Upper lobe of left lung (tissue), 6 donors: ENCODE measurements around the gene MCCD1. TPM values are rescaled to one million over a fixed set of nuclear protein-coding genes. Genes with fewer than 3 reads are reported as not detected.
"Not testable (repeated sequence)": the region's sequence is repeated elsewhere in the genome, so short reads cannot be mapped to it uniquely, and the experiment has no call there.

Source experiments
- ATAC-seq, 2 donors: fragments of 200-7000 bp; cut with Tn5 transposase; one replicate each; pipeline ENCODE4 v1.9.1; 2022; ENCODE audit warnings: mild to moderate bottlenecking in 2 of 2, moderate library complexity in 2 of 2; ENCODE audit not compliant: low FRiP score in 2 of 2
- DNase-seq, 2 donors: peaks; one replicate each; pipeline ENCODE4 v3.0.0-alpha.2; 2019 to 2020
- H3K27ac ChIP-seq, 4 donors: fragments of 200-600 bp; sonication (generic); one replicate each; pipeline ENCODE4 v1.5.1; 2016 to 2019
- H3K27me3 ChIP-seq, 4 donors: fragments of 200-600 bp; sonication (generic); one replicate each; pipeline ENCODE4 v1.5.1; 2017 to 2019
- H3K36me3 ChIP-seq, 4 donors: fragments of 200-600 bp; sonication (generic); one replicate each; pipeline ENCODE4 v1.5.1; 2016 to 2019
- H3K4me1 ChIP-seq, 4 donors: fragments of 200-600 bp; sonication (generic); one replicate each; pipeline ENCODE4 v1.5.1; 2018 to 2019
- H3K4me3 ChIP-seq, 4 donors: fragments of 200-600 bp; sonication (generic); one replicate each; pipeline ENCODE4 v1.5.1; 2017 to 2019; ENCODE audit warnings: mild to moderate bottlenecking in 2 of 4, moderate library complexity in 1 of 4
- H3K9me3 ChIP-seq, 4 donors: fragments of 200-600 bp; sonication (generic); one replicate each; pipeline ENCODE4 v1.5.1; 2018 to 2019
- CTCF ChIP-seq, 6 experiments: fragments of 450-650 bp in 4 of 6; fragments of 200-600 bp in 2 of 6; sonication (generic) in 2 of 6; IDR thresholded peaks; one replicate each; pipeline ENCODE4 v1.5.1; 2016 to 2019; ENCODE audit warnings: antibody characterized with exemption in 6 of 6
- EP300 ChIP-seq, 4 donors: sonication (generic); formaldehyde crosslinking; IDR thresholded peaks; one replicate each; pipeline ENCODE4 v1.5.1; 2017; ENCODE audit warnings: antibody characterized with exemption in 4 of 4, control low read depth in 2 of 4
- POLR2A ChIP-seq, 4 donors: fragments of 450-650 bp; IDR thresholded peaks; one replicate each; pipeline ENCODE4 v1.5.1; 2016 to 2017; ENCODE audit warnings: antibody characterized with exemption in 4 of 4, mild to moderate bottlenecking in 2 of 4
- POLR2AphosphoS5 ChIP-seq, 2 donors: sonication (generic); formaldehyde crosslinking; IDR thresholded peaks; one replicate each; pipeline ENCODE4 v1.5.1; 2017; ENCODE audit warnings: antibody characterized with exemption in 2 of 2
- WGBS, 2 donors: methylation state at CpG; one replicate each; pipeline ENCODE4 v1.1.5; 2017 to 2018; 5-methylcytosine and 5-hydroxymethylcytosine counted together
- total RNA-seq, 6 donors: library from RNA; depleted of rRNA in 4 of 6; stranded (reverse); fragments of >200 nt in 4 of 6; gene quantifications; one replicate each; pipeline versions ENCODE4 v1.1.0 to v1.2.1, GENCODE V29; 2016 to 2021
- donor health status: DM: no; HTN: no; CAD: no; lungs with moderate emphysema.
- donor health status: DM: no; HTN: yes; CAD: no; lungs with severe emphysema.

MCCD1 gene
- total RNA-seq, 6 donors from 2014 or later, result not detected

- TF ChIP-seq POLR2AphosphoS5 (IDR thresholded peaks at IDR 0.05) (peak; percentile 4 to 60), CTCF (IDR thresholded peaks at IDR 0.05) (peak; percentile 67 to 90 (median 84)), POLR2A (IDR thresholded peaks at IDR 0.05) (peak in 2 of 4 donors; percentile 38 to 51), EP300 (IDR thresholded peaks at IDR 0.05) (no peak)
- Histone ChIP-seq H3K27me3 (no peaks in the 10 kb centered on the region), H3K27ac (peak overlapping the region; percentile 79 to 94 (median 88)), H3K9me3 (no peaks in the 10 kb centered on the region), H3K4me3 (peak overlapping the region; percentile 46 to 71 (median 58)), H3K4me1 (peaks cover 18 to 36% (median 22%) of the 10 kb centered on the region in 4 donors), H3K36me3 (no peaks in the 10 kb centered on the region)
- WGBS, 2 donors, result 0 to 1% methylated on average over 19 to 57 of the region's 58 CpGs
- DNase-seq (peak; percentile 93 to 95), ATAC-seq (peak; percentile 90 to 91)
Observed at GRCh38 chr6:31493875-31494694, 34.7 kb upstream of the MCCD1 start.

- 52 to 55% methylated on average over 2 of the region's 2 CpGs for WGBS, 2 donors
- peaks cover 18 to 40% (median 23%) of the 10 kb centered on the region in 4 donors for H3K4me1 ChIP-seq
Observed at GRCh38 chr6:31495580-31495979, 33.2 kb upstream of the MCCD1 start.

DNA sequence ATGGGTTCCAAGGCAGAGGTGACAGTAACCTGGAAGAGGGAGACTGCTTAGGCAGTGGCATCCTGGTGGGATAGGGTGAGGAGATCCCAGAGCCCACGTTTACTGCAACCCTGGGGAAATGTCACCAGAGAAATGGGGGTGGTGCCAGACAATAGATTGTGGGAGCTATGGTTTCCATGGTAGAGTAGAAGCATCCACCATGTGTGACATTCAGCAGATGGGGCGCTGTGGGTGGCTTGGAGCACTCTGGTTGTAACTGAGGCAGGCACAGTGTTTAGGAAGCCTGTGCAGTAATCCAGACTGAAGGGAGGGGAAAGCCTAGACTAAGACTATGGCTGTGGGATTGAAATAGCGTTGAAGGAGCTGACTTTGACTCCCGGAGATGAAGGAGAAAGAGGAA is 31.9 kb upstream of the MCCD1 start:
- not testable (repeated sequence) for H3K36me3 ChIP-seq, ATAC-seq, DNase-seq, H3K27me3 ChIP-seq, H3K9me3 ChIP-seq
- peak overlapping the region in 2 of 4 donors; percentile 74 to 85 for H3K27ac ChIP-seq
- peaks cover 17 to 38% (median 22%) of the 10 kb centered on the region in 4 donors for H3K4me1 ChIP-seq
- WGBS, 2 donors, result 54 to 66% methylated on average over 4 of the region's 4 CpGs
- H3K4me3 ChIP-seq, result peak overlapping the region in 1 of 4 donors; percentile 88

More at GRCh38 chr6:31495580-31495979, 33.2 kb upstream of the MCCD1 start:
- Histone ChIP-seq H3K9me3 (no peaks in the 10 kb centered on the region), H3K36me3 (no peaks in the 10 kb centered on the region), H3K27ac (peak overlapping the region; percentile 61 to 94 (median 83)), H3K27me3 (no peaks in the 10 kb centered on the region), H3K4me3 (peak overlapping the region in 1 of 4 donors; percentile 71)
- no peak for ATAC-seq
- DNase-seq, result no peak
- no peak for TF ChIP-seq EP300 (IDR thresholded peaks at IDR 0.05)
- TF ChIP-seq POLR2A (IDR thresholded peaks at IDR 0.05), result no peak
- no peak for TF ChIP-seq POLR2AphosphoS5 (IDR thresholded peaks at IDR 0.05)
- no peak for TF ChIP-seq CTCF (IDR thresholded peaks at IDR 0.05)

GRCh38 chr6:31497531-31498476 is 31.0 kb upstream of the MCCD1 start, which contains the start of gene MICB:
TSS of gene MICB (plus strand) at chr6:31498145. CDS start at chr6:31498194, 49 bp downstream.
- Histone ChIP-seq H3K4me1 (peaks cover 13 to 33% (median 20%) of the 10 kb centered on the region in 4 donors), H3K27me3 (no peaks in the 10 kb centered on the region), H3K27ac (peak within 1 kb of the TSS; percentile 58 to 85 (median 74)), H3K4me3 (peak within 1 kb of the TSS; percentile 52 to 88 (median 66)), H3K36me3 (no peaks in the 10 kb centered on the region), H3K9me3 (no peaks in the 10 kb centered on the region)
- TF ChIP-seq CTCF (IDR thresholded peaks at IDR 0.05) (peak in 4 of 6 experiments; percentile 23 to 41 (median 34)), POLR2AphosphoS5 (IDR thresholded peaks at IDR 0.05) (peak; percentile 12 to 79), POLR2A (IDR thresholded peaks at IDR 0.05) (peak in 2 of 4 donors; percentile 56 to 68), EP300 (IDR thresholded peaks at IDR 0.05) (no peak)
- 0% methylated on average over 12 to 51 of the region's 64 CpGs for WGBS, 2 donors
- DNase-seq, result peak; percentile 89 to 93
- ATAC-seq, result peak; percentile 78 to 81
